ENCODE results near the gene SCRN3.

- TF ChIP-seq CTCF (IDR thresholded peaks at IDR 0.05; ENCODE audit: low read length) (no peak), EZH2 (IDR thresholded peaks at IDR 0.05; ENCODE audit: borderline replicate concordance, low read length) (no peak)
Observed at GRCh38 chr2:174444761-174445160, 49.2 kb downstream of the SCRN3 start.
